ENCODE results near the gene RAB27A. TPM values are rescaled to one million over a fixed set of nuclear protein-coding genes. Genes with fewer than 3 reads are reported as not detected.
A peak's percentile ranks its signal among the peaks of the same experiment; 100 is the strongest.

Gene RAB27A
- total and polyA plus RNA-seq, 9 of the 15 experiments (the other 6 are each of a cell fraction or from before 2014, with no cell fraction given): 31.5 to 171 (median 80.4) TPM

DNA sequence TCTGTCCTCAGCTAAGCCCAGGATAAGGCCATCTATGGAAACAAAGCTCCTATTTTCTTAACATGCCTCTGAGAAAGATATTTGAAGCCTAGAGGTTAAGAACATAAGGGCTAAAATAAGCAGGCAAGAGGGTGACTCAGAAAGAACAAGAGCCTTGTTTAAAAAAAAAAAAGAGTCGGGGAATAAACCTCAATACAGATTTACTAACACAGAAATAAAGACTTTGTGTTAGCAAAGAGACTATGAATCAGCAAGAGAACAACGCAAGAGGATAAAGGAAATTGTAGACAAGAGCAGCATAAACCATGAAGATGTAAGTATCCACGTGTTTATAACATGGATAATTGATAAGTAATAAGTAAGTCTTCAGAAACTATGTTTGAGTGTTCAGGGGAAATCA is 36.0 kb downstream of the RAB27A start:
- ChIA-PET CTCF (ENCODE audit: low intra/inter-chr PET ratio) (no interaction called here), POLR2A (interaction anchor here (0.6 to 1.6 kb wide), 3 partner anchors 9 to 24 kb away, joined by 3 read pairs; no protein-coding TSS in a partner anchor)
- 0 out of 2 replicates have a peak, but pooled peaks have one; percentile 14 for TF ChIP-seq ZNF384 (IDR thresholded peaks at IDR 0.05; ENCODE audit: low read depth, low read length)
- TF ChIP-seq MYC (IDR thresholded peaks at IDR 0.05; ENCODE audit: low read depth, low read length): no peak
- no peak for TF ChIP-seq MYC (CRISPR knock-in tag; IDR thresholded peaks at IDR 0.05; ENCODE audit: borderline replicate concordance, low read depth)
- no peak for TF ChIP-seq PHB2 (IDR thresholded peaks at IDR 0.05; ENCODE audit: low read depth)
- no peak for TF ChIP-seq FOXO4 (CRISPR knock-in tag; IDR thresholded peaks at IDR 0.05)
- TF ChIP-seq ZNF347 (CRISPR knock-in tag; IDR thresholded peaks at IDR 0.05; ENCODE audit: low read depth): no peak
- TF ChIP-seq ARID2 (IDR thresholded peaks at IDR 0.05): no peak
- TF ChIP-seq ZNF224 (CRISPR knock-in tag; IDR thresholded peaks at IDR 0.05): no peak
- TF ChIP-seq PCBP2 (IDR thresholded peaks at IDR 0.05; ENCODE audit: low read depth, low read length, poor library complexity, severe bottlenecking): no peak
- TF ChIP-seq CHAMP1 (IDR thresholded peaks at IDR 0.05): no peak
- Histone ChIP-seq H3K9ac (ENCODE audit: insufficient read depth in 1 of 2, low read depth in 2 of 2, low read length in 2 of 2) (no peak overlapping the region), H3K27me3 (ENCODE audit: control insufficient read depth in 2 of 2, insufficient read depth in 2 of 2, low read length in 2 of 2) (no peaks in the 10 kb centered on the region), H3K4me3 (no peak overlapping the region), H3K4me1 (replicated peaks in 1 of 2; ENCODE audit: control insufficient read depth in 2 of 2, insufficient read depth in 2 of 2, low read length in 2 of 2) (peaks cover 11 to 61% of the 10 kb centered on the region in 2 experiments; a peak in 4 of 5 replicates), H3K27ac (ENCODE audit: extremely low read depth, low read depth, low read length) (peak overlapping the region; percentile 44; the same call in 1 of the 3 replicates), H3K36me3 (ENCODE audit: control insufficient read depth, insufficient read depth, low read length) (peaks cover 27% of the 10 kb centered on the region), H4K20me1 (replicated peaks; ENCODE audit: control insufficient read depth, insufficient read depth, low read length) (no peaks in the 10 kb centered on the region), H3K79me2 (ENCODE audit: control insufficient read depth, insufficient read depth, low read length) (peaks cover 72% of the 10 kb centered on the region), H3K9me3 (replicated peaks; ENCODE audit: control insufficient read depth, insufficient read depth, low read depth, low read length) (no peaks in the 10 kb centered on the region), H3K4me2 (ENCODE audit: insufficient read depth, low read length) (no peak overlapping the region), H2AFZ (ENCODE audit: low read depth, low read length) (no peak overlapping the region), H3K9me1 (ENCODE audit: control insufficient read depth, insufficient read depth, low read length) (no peaks in the 10 kb centered on the region)
- ATAC-seq (no peak), DNase-seq (ENCODE audit: extremely low read depth in 1 of 4, low spot score in 3 of 4) (no peak), FAIRE-seq (no peak)
- BruUV-seq (replicated peaks): no TSS peak
- intact Hi-C loops (cut with micrococcal nuclease) (no loop called here), in situ Hi-C loops (cut with MboI) (no loop called here)
- WGBS (ENCODE audit: insufficient coverage, low coverage, missing lambda C conversion rate): 20% methylated on average over 3 of the region's 3 CpGs
